ENCODE results near the gene TNPO2. TPM values are rescaled to one million over a fixed set of nuclear protein-coding genes. Genes with fewer than 3 reads are reported as not detected.

TNPO2 gene
- total RNA-seq, result 10 to 100 TPM; 15.0 to 35.6 TPM

DNA sequence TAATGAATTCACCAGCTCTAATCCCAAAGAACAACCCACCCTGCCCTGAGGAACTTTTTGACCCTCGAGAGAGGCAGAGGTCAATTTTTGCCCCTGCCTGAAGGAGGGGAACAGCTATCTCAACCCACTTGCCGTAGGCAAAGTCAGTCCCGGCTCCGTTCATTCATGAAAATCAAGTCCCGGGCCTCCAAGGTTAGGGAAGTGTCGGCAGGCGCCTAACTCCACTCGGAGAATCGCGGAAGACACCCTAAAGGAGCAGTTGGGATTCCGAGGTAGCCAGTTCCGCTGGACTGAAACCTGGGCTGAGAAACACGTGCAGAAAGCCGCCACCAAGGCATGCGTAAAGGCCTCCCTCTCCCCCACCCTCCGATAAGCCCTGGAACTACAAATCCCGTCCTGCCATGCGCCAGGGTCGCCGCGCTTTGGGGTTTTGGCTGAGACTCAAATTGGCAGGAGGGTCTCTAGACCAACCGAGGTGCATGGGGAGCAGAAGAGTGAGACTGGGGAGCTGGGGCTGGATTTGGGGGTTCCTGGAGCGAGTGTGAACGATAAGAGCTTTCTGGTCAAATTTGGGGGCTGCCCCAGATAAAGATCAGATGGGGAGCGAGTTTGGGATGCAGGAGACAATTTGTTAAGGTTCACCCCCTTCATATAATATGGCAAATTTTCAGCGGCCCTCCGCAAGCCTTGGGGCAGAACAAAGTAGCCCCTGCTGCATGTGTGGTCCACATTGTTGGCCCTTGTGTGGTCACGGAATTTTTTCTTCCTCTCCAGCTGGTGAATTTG lies at the start of gene TNPO2:
Gene TNPO2, minus strand, starts transcription at position 292 of the 786 bp plus-strand sequence. CDS start 2,955 bp downstream, outside the sequence.
- H3K27ac ChIP-seq, result peak within 1 kb of the TSS; percentile 53 to 93 (median 88)
- peak in 1 of 3 donors; percentile 14 for TF ChIP-seq POLR2A (IDR thresholded peaks at IDR 0.05)
- TF ChIP-seq, protein P1, sequence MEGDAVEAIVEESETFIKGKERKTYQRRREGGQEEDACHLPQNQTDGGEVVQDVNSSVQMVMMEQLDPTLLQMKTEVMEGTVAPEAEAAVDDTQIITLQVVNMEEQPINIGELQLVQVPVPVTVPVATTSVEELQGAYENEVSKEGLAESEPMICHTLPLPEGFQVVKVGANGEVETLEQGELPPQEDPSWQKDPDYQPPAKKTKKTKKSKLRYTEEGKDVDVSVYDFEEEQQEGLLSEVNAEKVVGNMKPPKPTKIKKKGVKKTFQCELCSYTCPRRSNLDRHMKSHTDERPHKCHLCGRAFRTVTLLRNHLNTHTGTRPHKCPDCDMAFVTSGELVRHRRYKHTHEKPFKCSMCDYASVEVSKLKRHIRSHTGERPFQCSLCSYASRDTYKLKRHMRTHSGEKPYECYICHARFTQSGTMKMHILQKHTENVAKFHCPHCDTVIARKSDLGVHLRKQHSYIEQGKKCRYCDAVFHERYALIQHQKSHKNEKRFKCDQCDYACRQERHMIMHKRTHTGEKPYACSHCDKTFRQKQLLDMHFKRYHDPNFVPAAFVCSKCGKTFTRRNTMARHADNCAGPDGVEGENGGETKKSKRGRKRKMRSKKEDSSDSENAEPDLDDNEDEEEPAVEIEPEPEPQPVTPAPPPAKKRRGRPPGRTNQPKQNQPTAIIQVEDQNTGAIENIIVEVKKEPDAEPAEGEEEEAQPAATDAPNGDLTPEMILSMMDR (IDR thresholded peaks at IDR 0.05), result no peak
- no peaks in the 10 kb centered on the region for H3K27me3 ChIP-seq
- peak; percentile 54 to 64 (median 60) for DNase-seq
- 4 to 5% methylated on average over 25 to 28 of the region's 28 CpGs for WGBS, 2 donors
- peaks cover 37% of the 10 kb centered on the region for H3K4me1 ChIP-seq
- ATAC-seq, result no peak
- H3K36me3 ChIP-seq (replicated peaks in 1 of 2; ENCODE audit: insufficient read depth in 1 of 2, low read depth in 2 of 2), result no peaks in the 10 kb centered on the region
- H3K9me3 ChIP-seq, result no peaks in the 10 kb centered on the region
- peak within 1 kb of the TSS; percentile 14 to 27 for H3K4me3 ChIP-seq
- intact Hi-C loops (cut with DNase I), result no loop called here

DNA sequence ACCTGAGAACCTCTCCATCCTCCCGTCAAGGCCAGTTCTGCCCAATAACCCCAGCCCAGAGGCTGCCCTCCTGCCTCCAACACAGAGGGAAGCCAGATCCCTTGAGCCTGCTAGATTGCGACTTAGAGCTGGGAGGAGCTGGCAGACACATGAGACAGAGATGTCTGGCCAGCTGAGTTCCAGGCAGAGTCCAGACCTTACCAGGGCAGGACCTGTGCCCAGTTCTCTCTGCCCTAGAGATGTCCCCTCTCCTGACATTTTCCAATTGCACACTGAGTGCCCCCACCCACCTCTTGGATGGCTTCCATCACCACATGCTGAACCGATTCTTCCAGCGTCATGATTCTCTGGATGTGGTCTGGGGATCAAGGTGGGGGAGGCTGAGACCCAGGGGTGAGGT lies 48.6 kb upstream of the TNPO2 start:
- DNase-seq (no peak), ATAC-seq (no peak)
- H3K27me3 ChIP-seq, result no peaks in the 10 kb centered on the region
- 78 to 90% methylated on average over 2 to 4 of the region's 4 CpGs for WGBS, 2 donors
- H3K27ac ChIP-seq, result no peak overlapping the region
- peaks cover 0 to 8% of the 10 kb centered on the region in 2 donors for H3K36me3 ChIP-seq (replicated peaks in 1 of 2; ENCODE audit: insufficient read depth in 1 of 2, low read depth in 2 of 2)
- no peak for TF ChIP-seq POLR2A (IDR thresholded peaks at IDR 0.05)
- TF ChIP-seq, protein P1 (IDR thresholded peaks at IDR 0.05), result no peak
- H3K4me3 ChIP-seq, result no peak overlapping the region
- intact Hi-C loops (cut with DNase I), result no loop called here
- H3K9me3 ChIP-seq, result no peaks in the 10 kb centered on the region
- H3K4me1 ChIP-seq, result peaks cover 16% of the 10 kb centered on the region

DNA sequence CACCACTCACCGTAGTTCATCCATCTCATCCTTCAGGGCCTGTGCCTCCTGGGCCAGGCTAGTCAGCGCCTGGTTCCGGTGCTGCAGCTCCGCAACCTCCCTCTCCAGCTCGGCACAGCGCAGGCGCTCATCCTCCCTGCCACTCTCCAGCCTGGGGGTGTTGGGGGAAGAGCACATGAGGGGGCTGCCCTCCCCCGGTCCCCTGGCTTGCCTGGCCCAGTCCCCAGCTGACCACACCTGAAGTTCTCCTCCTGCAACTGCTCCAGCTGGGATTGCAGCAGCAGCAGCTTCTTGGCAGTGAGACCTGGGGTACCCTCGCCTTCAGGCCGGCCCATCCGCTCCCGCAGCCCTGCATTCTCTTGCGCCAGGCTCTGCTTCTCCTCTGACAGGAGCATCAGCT lies 47.2 kb upstream of the TNPO2 start:
- TF ChIP-seq, protein P1 (IDR thresholded peaks at IDR 0.05), result no peak
- Histone ChIP-seq H3K9me3 (no peaks in the 10 kb centered on the region), H3K27me3 (no peaks in the 10 kb centered on the region), H3K36me3 (replicated peaks in 1 of 2; ENCODE audit: insufficient read depth in 1 of 2, low read depth in 2 of 2) (peaks cover 0 to 10% of the 10 kb centered on the region in 2 donors), H3K4me3 (no peak overlapping the region), H3K4me1 (peaks cover 13% of the 10 kb centered on the region), H3K27ac (no peak overlapping the region)
- DNase-seq, result no peak
- intact Hi-C loops (cut with DNase I), result no loop called here
- ATAC-seq, result no peak
- WGBS, 2 donors, result 91 to 94% methylated on average over 13 of the region's 13 CpGs

DNA sequence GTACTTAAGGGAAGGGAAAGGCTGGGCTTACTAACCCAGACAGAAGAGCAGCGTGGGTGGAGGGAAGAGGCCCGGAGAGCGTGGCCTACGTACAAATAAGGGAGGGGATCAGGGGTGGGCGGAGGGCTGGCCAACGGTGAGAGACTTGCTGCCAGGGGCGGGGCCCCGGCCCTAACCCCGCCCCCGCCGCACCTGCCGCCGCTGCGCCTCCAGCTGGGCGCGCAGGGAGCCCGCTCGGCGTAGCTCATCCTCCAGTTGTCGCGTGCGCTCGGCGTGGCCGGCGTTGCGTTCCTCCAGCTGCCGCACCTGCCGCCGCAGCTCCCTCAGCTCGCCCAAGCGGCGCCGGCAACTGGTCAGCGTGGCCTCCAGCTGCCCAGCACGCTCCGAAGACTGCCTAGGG lies 46.0 kb upstream of the TNPO2 start:
- H3K27me3 ChIP-seq, result no peaks in the 10 kb centered on the region
- H3K27ac ChIP-seq, result no peak overlapping the region
- no peak overlapping the region for H3K4me3 ChIP-seq
- ATAC-seq (no peak), DNase-seq (no peak)
- peaks cover 0 to 12% of the 10 kb centered on the region in 2 donors for H3K36me3 ChIP-seq (replicated peaks in 1 of 2; ENCODE audit: insufficient read depth in 1 of 2, low read depth in 2 of 2)
- WGBS, 2 donors, result 76 to 77% methylated on average over 10 to 37 of the region's 37 CpGs
- H3K4me1 ChIP-seq, result peaks cover 15% of the 10 kb centered on the region
- TF ChIP-seq POLR2A (IDR thresholded peaks at IDR 0.05), result no peak
- TF ChIP-seq, protein P1 (IDR thresholded peaks at IDR 0.05), result no peak
- intact Hi-C loops (cut with DNase I), result no loop called here
- no peaks in the 10 kb centered on the region for H3K9me3 ChIP-seq

DNA sequence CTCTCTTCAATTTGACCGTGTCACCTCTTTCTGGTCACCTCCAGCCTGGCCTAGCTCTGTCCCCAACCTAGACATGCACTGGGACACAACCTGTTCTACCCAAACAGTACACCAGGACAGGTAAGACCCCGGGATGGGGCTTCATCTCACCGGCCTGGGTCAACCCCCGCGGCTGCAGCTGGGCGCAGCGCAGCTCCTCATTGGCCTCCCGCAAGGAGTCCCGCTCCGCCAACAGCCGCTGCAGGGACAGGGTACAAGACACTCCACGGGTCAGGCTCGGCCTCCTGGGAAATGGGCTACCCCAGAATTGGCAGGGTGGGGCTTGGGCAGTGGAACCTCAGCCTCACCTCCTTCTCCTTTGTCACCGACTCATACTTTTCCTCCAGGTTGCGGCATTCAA lies 43.9 kb upstream of the TNPO2 start:
- DNase-seq (no peak), ATAC-seq (no peak)
- intact Hi-C loops (cut with DNase I), result no loop called here
- Histone ChIP-seq H3K9me3 (no peaks in the 10 kb centered on the region), H3K4me1 (peaks cover 8% of the 10 kb centered on the region), H3K4me3 (no peak overlapping the region), H3K36me3 (replicated peaks in 1 of 2; ENCODE audit: insufficient read depth in 1 of 2, low read depth in 2 of 2) (peaks cover 0 to 25% of the 10 kb centered on the region in 2 donors), H3K27me3 (no peaks in the 10 kb centered on the region), H3K27ac (no peak overlapping the region)
- TF ChIP-seq, protein P1 (IDR thresholded peaks at IDR 0.05), result no peak
- TF ChIP-seq POLR2A (IDR thresholded peaks at IDR 0.05), result no peak
- 95 to 98% methylated on average over 15 of the region's 15 CpGs for WGBS, 2 donors

Measured in body of pancreas (tissue), 4 donors.